Measurements from ENCODE around the gene LIPI.

DNA sequence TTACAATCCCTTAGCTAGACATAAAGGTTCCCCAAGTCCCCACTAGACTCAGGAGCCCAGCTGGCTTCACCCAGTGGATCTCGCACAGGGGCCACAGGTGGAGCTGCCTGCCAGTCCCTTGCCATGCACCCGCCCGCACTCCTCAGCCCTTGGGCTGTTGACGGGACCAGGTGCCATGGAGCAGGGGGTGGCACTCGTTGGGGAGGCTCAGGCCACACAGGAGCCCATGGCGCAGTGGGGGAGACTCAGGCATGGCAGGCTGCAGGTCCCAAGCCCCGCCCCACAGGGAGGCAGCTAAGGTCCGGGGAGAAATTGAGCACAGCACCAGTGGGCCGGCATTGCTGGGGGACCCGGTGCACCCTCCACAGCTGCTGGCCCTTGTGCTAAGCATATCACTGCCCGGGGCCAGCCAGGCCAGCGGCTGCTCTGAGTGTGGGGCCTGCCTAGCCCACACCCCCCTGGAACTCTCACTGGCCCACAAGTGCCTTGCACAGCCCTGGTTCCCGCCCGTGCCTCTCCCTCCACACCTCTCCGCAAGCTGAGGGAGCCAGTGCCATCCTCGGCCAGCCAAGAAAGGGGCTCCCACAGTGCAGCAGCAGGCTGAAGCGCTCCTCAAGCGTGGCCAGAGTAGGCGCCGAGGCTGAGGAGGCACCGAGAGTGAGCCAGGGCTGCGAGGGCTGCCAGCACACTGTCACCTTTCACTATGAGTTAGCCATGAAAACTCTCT lies 117.8 kb downstream of the LIPI start:
- TF ChIP-seq, protein P1, sequence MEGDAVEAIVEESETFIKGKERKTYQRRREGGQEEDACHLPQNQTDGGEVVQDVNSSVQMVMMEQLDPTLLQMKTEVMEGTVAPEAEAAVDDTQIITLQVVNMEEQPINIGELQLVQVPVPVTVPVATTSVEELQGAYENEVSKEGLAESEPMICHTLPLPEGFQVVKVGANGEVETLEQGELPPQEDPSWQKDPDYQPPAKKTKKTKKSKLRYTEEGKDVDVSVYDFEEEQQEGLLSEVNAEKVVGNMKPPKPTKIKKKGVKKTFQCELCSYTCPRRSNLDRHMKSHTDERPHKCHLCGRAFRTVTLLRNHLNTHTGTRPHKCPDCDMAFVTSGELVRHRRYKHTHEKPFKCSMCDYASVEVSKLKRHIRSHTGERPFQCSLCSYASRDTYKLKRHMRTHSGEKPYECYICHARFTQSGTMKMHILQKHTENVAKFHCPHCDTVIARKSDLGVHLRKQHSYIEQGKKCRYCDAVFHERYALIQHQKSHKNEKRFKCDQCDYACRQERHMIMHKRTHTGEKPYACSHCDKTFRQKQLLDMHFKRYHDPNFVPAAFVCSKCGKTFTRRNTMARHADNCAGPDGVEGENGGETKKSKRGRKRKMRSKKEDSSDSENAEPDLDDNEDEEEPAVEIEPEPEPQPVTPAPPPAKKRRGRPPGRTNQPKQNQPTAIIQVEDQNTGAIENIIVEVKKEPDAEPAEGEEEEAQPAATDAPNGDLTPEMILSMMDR (conservative IDR thresholded peaks at IDR 0.05; ENCODE audit: low read depth in 2 of 2), result no peak
- no peak for TF ChIP-seq EZH2phosphoT487 (IDR thresholded peaks at IDR 0.05; ENCODE audit: unreplicated experiment)
- TF ChIP-seq EZH2 (IDR thresholded peaks at IDR 0.05; ENCODE audit: low read depth, unreplicated experiment), result no peak

Measured in GM23338 (cell line).